Endothelial cell of umbilical vein (primary cell): Measurements from ENCODE around the gene GPR176. TPM values are rescaled to one million over a fixed set of nuclear protein-coding genes. Genes with fewer than 3 reads are reported as not detected.

Experiments
- BruUV-seq: library from RNA; stranded (reverse); fragments of 400-500 nt; replicated peaks from 2 replicates; lab custom pipeline; 2021; lab: Mats Ljungman, UMichigan
- CTCF ChIA-PET: fragments of 300-600, 350-600 bp; sonication (Branson Sonifier 250); formaldehyde crosslinking; loops from one replicate; lab custom pipeline; 2021; ENCODE audit warnings: antibody characterized with exemption, inconsistent platforms; lab: Charles Lee
- POLR2A ChIA-PET: fragments of 300-600, 350-600 bp; sonication (Branson Sonifier 250); formaldehyde crosslinking; loops from one replicate; lab custom pipeline; 2021; ENCODE audit warnings: antibody characterized with exemption, inconsistent platforms; lab: Charles Lee
- DNase-seq: peaks from one replicate; pipeline ENCODE4 v3.0.0-alpha.2; 2011; ENCODE audit warnings: low read depth, low spot score
- FAIRE-seq: peaks from 2 replicates; lab custom pipeline; 2011; peaks lifted over from hg19 to GRCh38; lab: Jason Lieb, UNC
- H2AFZ ChIP-seq: 2 replicates; pipeline ENCODE4 v1.6.0; 2012; ENCODE audit warnings: low read depth, low read length, control low read depth, inconsistent platforms
- H3K27ac ChIP-seq: 2 replicates; pipeline ENCODE4 v1.5.1; 2011; ENCODE audit warnings: low read depth, mild to moderate bottlenecking, control low read depth, low read length, moderate library complexity; ENCODE audit not compliant: insufficient read depth
- H3K27me3 ChIP-seq, 2 experiments: 2 replicates each; pipeline versions ENCODE4 v1.6.0 to v1.6.1; 2011; ENCODE audit warnings: low read length in 2 of 2, mixed read lengths in 1 of 2; ENCODE audit not compliant: control insufficient read depth in 2 of 2, insufficient read depth in 2 of 2
- H3K36me3 ChIP-seq, 2 experiments: 2 replicates in 1 of 2; 3 replicates in 1 of 2; pipeline ENCODE4 v1.5.1; 2011; ENCODE audit warnings: low read length in 2 of 2, mild to moderate bottlenecking in 1 of 2, moderate library complexity in 1 of 2; ENCODE audit not compliant: control insufficient read depth in 2 of 2, insufficient read depth in 2 of 2; ENCODE audit errors: extremely low read depth in 1 of 2
- H3K4me1 ChIP-seq: 3 replicates; pipeline ENCODE4 v1.5.1; 2011; ENCODE audit warnings: mild to moderate bottlenecking, low read length; ENCODE audit not compliant: control insufficient read depth, insufficient read depth; ENCODE audit errors: extremely low read depth
- H3K4me2 ChIP-seq: 2 replicates; pipeline ENCODE4 v1.6.1; 2011; ENCODE audit warnings: low read length, control low read depth, mixed read lengths; ENCODE audit not compliant: insufficient read depth
- H3K4me3 ChIP-seq, 3 experiments: fragments of 200-600 bp in 1 of 3; sonication (generic), shearing (Covaris generic) in 1 of 3; replicated peaks in 1 of 3; 2 replicates each; pipeline ENCODE4 v1.5.1; 2011 to 2016; ENCODE audit warnings: control low read depth in 3 of 3, low read length in 3 of 3, mild to moderate bottlenecking in 2 of 3, inconsistent platforms in 1 of 3, low read depth in 1 of 3, moderate library complexity in 1 of 3; ENCODE audit not compliant: insufficient read depth in 1 of 3
- H3K79me2 ChIP-seq: 2 replicates; pipeline ENCODE4 v1.6.0; 2012; ENCODE audit warnings: low read length, inconsistent platforms; ENCODE audit not compliant: control insufficient read depth, insufficient read depth
- H3K9ac ChIP-seq: replicated peaks from 2 replicates; pipeline ENCODE3; 2011; ENCODE audit warnings: low read length, control low read depth; ENCODE audit not compliant: insufficient read depth; ENCODE audit errors: extremely low read depth
- H3K9me1 ChIP-seq: replicated peaks from 3 replicates; pipeline ENCODE4 v1.6.0; 2011; ENCODE audit warnings: mild to moderate bottlenecking, low read length; ENCODE audit not compliant: control insufficient read depth, insufficient read depth; ENCODE audit errors: extremely low read depth
- H3K9me3 ChIP-seq: replicated peaks from 2 replicates; pipeline ENCODE4 v1.5.1; 2012; ENCODE audit warnings: low read length, inconsistent platforms; ENCODE audit not compliant: control insufficient read depth, insufficient read depth
- H4K20me1 ChIP-seq: replicated peaks from 2 replicates; pipeline ENCODE3; 2011; ENCODE audit warnings: mild to moderate bottlenecking, low read length; ENCODE audit not compliant: control insufficient read depth, insufficient read depth; ENCODE audit errors: extremely low read depth
- EZH2 ChIP-seq: IDR thresholded peaks from 2 replicates; pipeline ENCODE4 v1.6.1; 2012; ENCODE audit warnings: borderline replicate concordance, low read depth, mild to moderate bottlenecking, moderate library complexity, low read length, inconsistent platforms; ENCODE audit not compliant: severe bottlenecking
- FOS ChIP-seq: IDR thresholded peaks from 2 replicates; pipeline ENCODE4 v1.6.1; 2011; ENCODE audit warnings: mild to moderate bottlenecking, low read length, moderate library complexity, borderline replicate concordance; ENCODE audit not compliant: insufficient read depth
- GATA2 ChIP-seq: IDR thresholded peaks from 2 replicates; pipeline ENCODE4 v1.7.0; 2011; ENCODE audit warnings: low read depth, mild to moderate bottlenecking, moderate library complexity, mixed read lengths, low read length; ENCODE audit not compliant: insufficient read length, insufficient read depth
- JUN ChIP-seq: IDR thresholded peaks from 2 replicates; pipeline ENCODE4 v1.6.1; 2011; ENCODE audit warnings: borderline replicate concordance, low read depth; ENCODE audit not compliant: insufficient read length, insufficient read depth
- MYC ChIP-seq: IDR thresholded peaks from one replicate; pipeline ENCODE4 v1.6.1; 2011; ENCODE audit warnings: mild to moderate bottlenecking, low read depth, low read length
- POLR2A ChIP-seq: IDR thresholded peaks from 2 replicates; pipeline ENCODE4 v1.6.1; 2012; ENCODE audit warnings: low read depth, mild to moderate bottlenecking, control low read depth, low read length
- POLR2AphosphoS5 ChIP-seq: IDR thresholded peaks from 2 replicates; pipeline ENCODE4 v1.6.1; 2012; ENCODE audit warnings: low read depth, mild to moderate bottlenecking, control low read depth, low read length, moderate library complexity; ENCODE audit not compliant: insufficient read depth
- dilution Hi-C: fragments of 300-500 bp; cut with MboI; formaldehyde crosslinking; loops from one replicate; pipeline ENCODE4 v1.15.0; 2019; ENCODE audit warnings: low sequenced_read_pairs; ENCODE audit not compliant: extremely low pct_ligation_motif_present
- intact Hi-C: fragments of 100-400 bp; cut with micrococcal nuclease; formaldehyde crosslinking; loops from one replicate; pipeline ENCODE4 v1.10.0; 2022
- polyA plus RNA-seq, 4 experiments: library from polyadenylated mRNA; depleted of rRNA in 3 of 4; stranded (reverse) in 3 of 4; unstranded in 1 of 4; fragments of >200 nt; gene quantifications; 2 replicates each; pipeline versions ENCODE4 v1.2.1 to v1.2.3, GENCODE V29; 2011 to 2012; ENCODE audit warnings: missing spikeins in 1 of 4
- total RNA-seq: library from RNA; stranded (reverse); gene quantifications from 2 replicates; pipeline ENCODE4 v1.2.3, GENCODE V29; 2021
- TF ChIP-seq, protein P1 (sequence below), 2 donors: IDR thresholded peaks; 1 replicate in 1 of 2; 2 replicates in 1 of 2; pipeline ENCODE4 v1.5.1; 2011; ENCODE audit warnings: low read length in 2 of 2, mild to moderate bottlenecking in 2 of 2, moderate library complexity in 2 of 2, control low read depth in 1 of 2, inconsistent platforms in 1 of 2, low read depth in 1 of 2; ENCODE audit not compliant: insufficient read depth in 1 of 2; ENCODE audit errors: extremely low read depth in 1 of 2
- TF ChIP-seq, protein P2 (sequence below): IDR thresholded peaks from 2 replicates; pipeline ENCODE4 v1.6.1; 2011; ENCODE audit not compliant: insufficient read depth, insufficient read length

GPR176 gene
- total and polyA plus RNA-seq, 2 donors (not counting 3 experiments of a cell fraction or from before 2014, with no cell fraction given), result 35.3 to 68.7 TPM

GRCh38 chr15:39795486-39795885 is 124.6 kb downstream of the GPR176 start:
- Histone ChIP-seq H3K4me3 (no peak overlapping the region), H3K27me3 (no peaks in the 10 kb centered on the region), H3K9me1 (no peaks in the 10 kb centered on the region), H3K36me3 (no peaks in the 10 kb centered on the region), H3K4me1 (peaks cover 10% of the 10 kb centered on the region), H3K9ac (no peak overlapping the region), H4K20me1 (no peaks in the 10 kb centered on the region), H3K79me2 (no peaks in the 10 kb centered on the region), H3K9me3 (no peaks in the 10 kb centered on the region), H3K27ac (no peak overlapping the region), H3K4me2 (no peak overlapping the region), H2AFZ (no peak overlapping the region)
- dilution Hi-C loops, result no loop called here
- ChIA-PET POLR2A (no interaction called here), CTCF (interaction anchor here (1.7 kb wide), 1 partner anchor 39 kb away, joined by 4 read pairs; no protein-coding TSS in a partner anchor)
- no peak for TF ChIP-seq MYC
- TF ChIP-seq GATA2, result no peak
- TF ChIP-seq JUN, result no peak
- no peak for TF ChIP-seq POLR2A
- TF ChIP-seq, protein P1, sequence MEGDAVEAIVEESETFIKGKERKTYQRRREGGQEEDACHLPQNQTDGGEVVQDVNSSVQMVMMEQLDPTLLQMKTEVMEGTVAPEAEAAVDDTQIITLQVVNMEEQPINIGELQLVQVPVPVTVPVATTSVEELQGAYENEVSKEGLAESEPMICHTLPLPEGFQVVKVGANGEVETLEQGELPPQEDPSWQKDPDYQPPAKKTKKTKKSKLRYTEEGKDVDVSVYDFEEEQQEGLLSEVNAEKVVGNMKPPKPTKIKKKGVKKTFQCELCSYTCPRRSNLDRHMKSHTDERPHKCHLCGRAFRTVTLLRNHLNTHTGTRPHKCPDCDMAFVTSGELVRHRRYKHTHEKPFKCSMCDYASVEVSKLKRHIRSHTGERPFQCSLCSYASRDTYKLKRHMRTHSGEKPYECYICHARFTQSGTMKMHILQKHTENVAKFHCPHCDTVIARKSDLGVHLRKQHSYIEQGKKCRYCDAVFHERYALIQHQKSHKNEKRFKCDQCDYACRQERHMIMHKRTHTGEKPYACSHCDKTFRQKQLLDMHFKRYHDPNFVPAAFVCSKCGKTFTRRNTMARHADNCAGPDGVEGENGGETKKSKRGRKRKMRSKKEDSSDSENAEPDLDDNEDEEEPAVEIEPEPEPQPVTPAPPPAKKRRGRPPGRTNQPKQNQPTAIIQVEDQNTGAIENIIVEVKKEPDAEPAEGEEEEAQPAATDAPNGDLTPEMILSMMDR (IDR thresholded peaks at IDR 0.05; ENCODE audit: extremely low read depth in 1 of 2, insufficient read depth in 1 of 2, low read depth in 1 of 2, low read length in 2 of 2), result no peak
- no peak for TF ChIP-seq EZH2
- no peak for TF ChIP-seq POLR2AphosphoS5
- no peak for TF ChIP-seq FOS
- TF ChIP-seq, protein P2, sequence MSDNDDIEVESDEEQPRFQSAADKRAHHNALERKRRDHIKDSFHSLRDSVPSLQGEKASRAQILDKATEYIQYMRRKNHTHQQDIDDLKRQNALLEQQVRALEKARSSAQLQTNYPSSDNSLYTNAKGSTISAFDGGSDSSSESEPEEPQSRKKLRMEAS, result no peak
- FAIRE-seq, result no peak
- BruUV-seq, result no TSS peak
- no peak for DNase-seq
- intact Hi-C loops, result no loop called here
